LNCAP (cell line): ENCODE measurements around the gene PDXK.

ENCODE experiments used
- TF ChIP-seq, protein P1 (sequence below): fragments of 450-650 bp; IDR thresholded peaks from 2 replicates; pipeline ENCODE4 v1.5.1; 2017; ENCODE audit warnings: mild to moderate bottlenecking

Gene PDXK

DNA sequence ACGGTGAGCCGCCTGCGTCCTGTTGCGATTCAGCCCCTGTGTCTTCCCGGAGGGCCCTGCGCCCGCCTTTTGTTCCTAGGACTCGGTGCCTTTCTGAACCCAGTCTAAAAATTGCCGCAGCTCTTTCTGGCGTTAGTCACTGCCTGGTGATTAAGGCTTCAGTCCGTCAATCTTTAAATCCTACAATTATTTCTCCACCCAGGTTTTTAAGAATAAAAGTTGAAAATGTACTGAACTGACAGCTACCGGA is 16.2 kb upstream of the PDXK start:
- TF ChIP-seq, protein P1, sequence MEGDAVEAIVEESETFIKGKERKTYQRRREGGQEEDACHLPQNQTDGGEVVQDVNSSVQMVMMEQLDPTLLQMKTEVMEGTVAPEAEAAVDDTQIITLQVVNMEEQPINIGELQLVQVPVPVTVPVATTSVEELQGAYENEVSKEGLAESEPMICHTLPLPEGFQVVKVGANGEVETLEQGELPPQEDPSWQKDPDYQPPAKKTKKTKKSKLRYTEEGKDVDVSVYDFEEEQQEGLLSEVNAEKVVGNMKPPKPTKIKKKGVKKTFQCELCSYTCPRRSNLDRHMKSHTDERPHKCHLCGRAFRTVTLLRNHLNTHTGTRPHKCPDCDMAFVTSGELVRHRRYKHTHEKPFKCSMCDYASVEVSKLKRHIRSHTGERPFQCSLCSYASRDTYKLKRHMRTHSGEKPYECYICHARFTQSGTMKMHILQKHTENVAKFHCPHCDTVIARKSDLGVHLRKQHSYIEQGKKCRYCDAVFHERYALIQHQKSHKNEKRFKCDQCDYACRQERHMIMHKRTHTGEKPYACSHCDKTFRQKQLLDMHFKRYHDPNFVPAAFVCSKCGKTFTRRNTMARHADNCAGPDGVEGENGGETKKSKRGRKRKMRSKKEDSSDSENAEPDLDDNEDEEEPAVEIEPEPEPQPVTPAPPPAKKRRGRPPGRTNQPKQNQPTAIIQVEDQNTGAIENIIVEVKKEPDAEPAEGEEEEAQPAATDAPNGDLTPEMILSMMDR: no peak

DNA sequence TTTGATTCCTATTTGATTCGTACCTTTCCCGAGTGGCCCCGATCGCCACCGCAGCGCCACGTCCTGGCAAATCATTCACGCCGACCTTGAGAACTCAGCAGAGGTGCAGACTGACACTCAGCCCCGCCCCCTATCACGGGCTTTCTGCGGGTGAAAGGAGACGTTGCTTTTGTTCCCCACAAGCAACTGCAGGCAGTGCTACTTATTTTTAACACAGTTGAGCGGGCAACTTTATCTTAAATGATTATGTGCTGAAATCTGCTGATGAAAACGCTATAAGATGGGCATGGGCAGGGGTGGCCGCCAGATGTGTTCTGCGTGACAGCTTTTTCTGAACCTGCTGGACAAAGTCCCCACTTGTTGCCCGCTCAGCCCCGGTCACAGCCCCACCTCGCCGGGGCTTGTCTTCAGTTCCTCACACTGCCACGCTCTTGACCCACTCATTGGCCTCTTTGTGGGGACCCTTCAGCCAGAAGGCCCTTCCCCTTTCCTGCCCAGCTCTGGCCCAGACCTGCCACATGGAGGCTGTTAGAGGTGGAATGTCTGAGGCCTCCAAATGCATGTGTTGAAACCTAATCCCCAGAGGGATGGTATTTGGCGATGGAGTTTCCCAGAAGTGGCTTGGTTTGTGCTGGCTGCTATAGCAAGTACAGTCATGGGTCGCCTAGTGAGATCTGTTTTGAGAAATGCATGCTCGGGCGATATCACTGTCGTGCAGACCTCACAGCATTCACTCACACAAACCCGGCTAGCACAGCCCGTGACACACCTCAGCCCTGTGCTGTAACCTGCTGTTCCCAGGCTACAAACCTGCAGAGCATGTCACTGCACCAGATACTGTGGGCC is 15.7 kb upstream of the PDXK start:
- TF ChIP-seq, protein P1: no peak

DNA sequence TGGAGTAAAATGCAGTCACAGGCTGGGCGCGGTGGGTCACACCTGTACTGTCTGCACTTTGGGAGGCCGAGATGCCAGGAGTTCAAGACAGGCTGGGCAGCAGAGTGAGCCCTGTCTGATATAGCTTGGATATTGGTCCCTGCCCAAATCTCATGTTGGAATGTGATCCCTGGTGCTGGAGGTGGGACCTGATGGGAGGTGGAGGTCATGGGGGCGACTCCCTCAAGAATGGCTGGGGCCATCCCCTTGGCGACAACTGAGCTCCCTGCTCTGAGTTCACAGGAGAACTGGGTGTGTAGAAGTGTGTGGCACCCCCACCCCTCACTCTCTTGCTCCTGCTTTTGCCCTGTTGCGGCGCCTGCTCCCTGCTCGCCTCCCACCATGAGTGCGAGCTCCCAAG is 11.5 kb upstream of the PDXK start:
- TF ChIP-seq, protein P1: no peak

DNA sequence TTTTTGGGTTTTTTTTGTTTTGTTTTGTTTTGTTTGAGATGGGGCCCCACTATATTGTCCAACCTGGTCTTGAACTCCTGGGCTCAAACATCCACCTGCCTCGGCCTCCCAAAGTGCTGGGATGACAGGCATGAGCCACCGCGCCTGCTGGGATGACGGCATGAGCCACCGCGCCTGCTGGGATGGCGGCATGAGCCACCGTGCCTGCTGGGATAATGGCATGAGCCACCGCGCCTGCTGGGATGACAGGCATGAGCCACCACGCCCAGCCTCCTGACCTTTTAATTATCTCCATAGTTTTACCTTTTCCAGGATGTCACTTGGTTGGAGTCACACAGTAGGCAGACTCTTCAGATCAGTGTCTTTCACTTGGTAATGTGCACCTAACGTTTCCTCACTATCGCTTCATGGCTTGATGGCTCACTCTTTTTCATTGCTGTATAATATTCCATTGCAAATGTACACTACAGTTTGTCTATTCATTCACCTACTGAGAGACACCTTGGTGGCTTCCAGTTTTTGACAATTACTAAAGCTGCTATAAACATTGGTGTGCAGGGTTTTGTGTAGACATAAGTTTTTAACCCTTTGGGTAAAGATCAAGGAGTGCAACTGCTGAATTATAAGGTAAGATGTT is 10.1 kb upstream of the PDXK start:
- TF ChIP-seq, protein P1: no peak

DNA sequence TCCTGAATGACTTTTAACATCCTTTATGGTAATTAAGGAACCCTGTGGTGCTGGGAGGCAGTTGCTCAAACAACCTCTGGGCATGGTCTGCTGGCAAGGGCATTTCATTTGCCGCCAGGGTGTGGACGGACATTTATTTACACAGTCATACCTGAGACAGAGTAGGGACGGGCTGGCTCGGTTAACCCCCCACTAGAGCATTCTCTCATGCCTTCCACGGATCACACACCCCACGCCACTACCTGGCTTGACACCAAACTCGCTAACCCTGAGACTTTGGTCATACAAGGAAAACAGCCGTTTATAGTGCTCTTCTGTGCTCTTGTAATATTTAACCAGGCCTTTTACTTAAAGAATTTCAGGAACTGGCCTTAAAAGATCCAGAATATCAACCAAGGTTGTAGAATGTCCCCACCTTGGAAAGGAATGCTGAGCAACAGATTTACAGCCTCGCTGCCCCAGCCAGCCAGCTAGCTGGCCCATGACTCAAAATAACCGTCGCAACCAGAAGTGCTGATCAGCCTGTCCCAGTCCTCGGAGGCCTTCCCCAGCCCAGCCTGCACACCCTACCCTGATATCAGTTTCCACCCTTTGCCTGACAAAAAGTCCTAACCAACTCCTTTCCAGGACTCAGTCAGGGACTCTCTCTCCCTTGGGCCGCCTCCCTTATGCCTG is 6.5 kb upstream of the PDXK start:
- TF ChIP-seq, protein P1: no peak

DNA sequence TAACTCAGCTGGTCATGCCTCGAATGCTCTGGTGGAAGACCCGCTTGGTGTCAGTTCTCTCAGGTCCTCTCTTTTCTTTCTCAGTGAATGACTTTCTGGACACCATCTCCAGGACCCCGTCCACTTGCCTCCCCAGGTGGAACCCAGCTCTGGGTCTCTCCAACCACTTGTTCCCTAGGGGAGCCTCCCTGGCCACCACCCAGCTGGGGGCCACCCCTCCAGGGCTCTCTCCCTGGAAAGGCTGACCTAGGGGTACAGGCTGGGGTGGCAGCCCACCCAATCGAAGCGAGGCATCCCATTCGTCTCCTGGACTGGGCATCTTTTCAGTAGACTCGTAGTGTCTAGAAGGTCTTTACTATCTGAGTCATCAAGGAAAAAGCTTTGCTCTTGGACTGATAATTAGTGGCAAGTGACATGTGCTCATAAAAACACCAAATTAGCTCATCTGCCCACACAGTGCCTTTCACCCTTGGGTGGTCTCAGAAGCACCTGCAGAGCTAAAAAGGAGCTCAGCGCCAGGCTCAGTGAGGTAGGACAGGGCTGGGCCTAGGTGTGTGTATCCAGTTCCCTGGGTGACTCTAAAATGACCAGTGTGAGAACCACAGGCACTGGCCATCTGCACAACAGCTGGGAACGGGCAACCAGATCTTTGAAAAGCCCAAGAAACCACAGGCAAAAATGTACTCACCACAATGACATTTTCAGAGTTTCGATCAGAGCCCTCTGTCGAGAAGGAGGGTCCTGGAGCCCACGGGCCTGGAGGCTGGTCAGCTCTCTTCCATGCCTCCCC is 2.4 kb upstream of the PDXK start:
- TF ChIP-seq, protein P1: no peak

DNA sequence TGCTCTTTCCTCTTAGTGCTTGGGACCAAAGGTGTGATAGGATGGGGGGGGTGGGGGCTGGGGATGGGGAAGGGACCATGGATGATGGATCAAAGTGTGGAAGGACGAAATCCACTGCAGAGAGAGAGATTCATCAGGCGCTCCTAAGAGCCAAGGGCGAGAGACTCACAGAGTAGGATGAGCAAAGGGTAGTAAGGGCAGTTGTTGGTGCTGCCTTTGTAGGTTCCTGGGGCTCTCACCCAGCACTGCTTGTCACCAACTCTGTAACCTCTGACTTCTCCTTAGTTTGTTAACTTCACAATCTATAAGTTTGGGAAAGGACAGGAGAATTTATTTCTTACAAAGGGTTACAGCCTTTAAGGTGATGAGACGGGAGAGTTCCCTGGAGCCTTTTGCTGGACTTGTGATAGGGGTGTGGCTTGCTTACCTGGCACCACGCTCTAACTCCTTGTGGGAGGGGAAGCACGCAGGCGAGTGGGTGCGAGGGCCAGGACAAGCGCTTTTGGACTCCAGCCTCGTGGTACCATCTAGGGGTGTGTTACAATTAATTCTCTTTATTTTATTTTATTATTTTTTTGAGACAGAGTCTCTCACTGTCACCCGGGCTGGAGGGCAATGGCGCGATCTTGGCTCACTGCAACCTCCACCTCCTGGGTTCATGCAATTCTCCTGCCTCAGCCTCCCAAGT is 1.6 kb upstream of the PDXK start:
- TF ChIP-seq, protein P1: no peak
